ENCODE measurements around the gene TUBB3.

- no peak for TF ChIP-seq EZH2 (IDR thresholded peaks at IDR 0.05; ENCODE audit: low read depth)
- TF ChIP-seq CTCF (conservative IDR thresholded peaks at IDR 0.05), result no peak
Measured at GRCh38 chr16:89983536-89983935, 60.4 kb downstream of the TUBB3 start.

All from PC-9 (cell line).